Stimulated activated CD8-positive, alpha-beta memory T cell treated with anti-CD3 and anti-CD28 coated beads, Interleukin-2, amount 100 ng/mL, for 48 hours (primary cell): ENCODE data around the gene CLCF1.

Source experiments
- DNase-seq, 2 donors: peaks; one replicate each; pipeline ENCODE4 v3.0.0-alpha.2; 2020; ENCODE audit warnings: low read depth in 2 of 2

The CLCF1 gene

DNA sequence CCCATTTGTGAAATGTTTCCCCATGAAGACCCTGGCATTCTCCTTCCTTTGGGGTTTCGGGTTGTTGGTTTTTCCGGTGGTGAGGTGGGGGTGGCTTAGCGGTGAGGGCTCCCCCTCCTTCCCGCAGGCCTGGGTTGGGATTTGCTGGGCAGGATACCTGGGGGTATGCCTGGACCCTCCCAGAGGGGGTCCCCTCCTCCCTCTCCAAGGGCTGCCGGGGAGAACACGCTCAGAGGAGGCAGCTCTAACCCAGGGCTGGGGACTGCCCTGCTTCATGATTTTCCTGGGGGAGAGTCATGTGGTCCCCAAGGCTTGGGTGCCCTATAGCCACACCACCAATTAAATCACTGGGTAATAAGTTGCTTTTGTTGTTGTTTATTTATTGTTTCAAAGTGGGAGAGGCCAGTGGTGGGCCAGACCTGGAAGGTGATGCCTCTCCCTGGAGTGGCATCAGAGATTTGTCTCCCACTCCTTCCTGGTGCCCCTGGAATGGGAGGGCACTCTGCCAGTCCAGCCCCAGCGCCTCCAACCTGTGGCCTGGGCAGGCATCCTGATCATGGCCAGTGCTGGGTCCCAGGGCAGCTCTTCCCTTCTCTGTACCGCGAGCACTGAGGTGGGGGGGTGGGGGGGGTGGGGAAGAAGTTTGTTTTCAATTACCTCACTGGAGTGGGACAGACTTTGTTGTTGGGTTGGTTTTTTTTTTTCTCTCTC lies 1.3 kb upstream of the CLCF1 start:
- DNase-seq: no peak

DNA sequence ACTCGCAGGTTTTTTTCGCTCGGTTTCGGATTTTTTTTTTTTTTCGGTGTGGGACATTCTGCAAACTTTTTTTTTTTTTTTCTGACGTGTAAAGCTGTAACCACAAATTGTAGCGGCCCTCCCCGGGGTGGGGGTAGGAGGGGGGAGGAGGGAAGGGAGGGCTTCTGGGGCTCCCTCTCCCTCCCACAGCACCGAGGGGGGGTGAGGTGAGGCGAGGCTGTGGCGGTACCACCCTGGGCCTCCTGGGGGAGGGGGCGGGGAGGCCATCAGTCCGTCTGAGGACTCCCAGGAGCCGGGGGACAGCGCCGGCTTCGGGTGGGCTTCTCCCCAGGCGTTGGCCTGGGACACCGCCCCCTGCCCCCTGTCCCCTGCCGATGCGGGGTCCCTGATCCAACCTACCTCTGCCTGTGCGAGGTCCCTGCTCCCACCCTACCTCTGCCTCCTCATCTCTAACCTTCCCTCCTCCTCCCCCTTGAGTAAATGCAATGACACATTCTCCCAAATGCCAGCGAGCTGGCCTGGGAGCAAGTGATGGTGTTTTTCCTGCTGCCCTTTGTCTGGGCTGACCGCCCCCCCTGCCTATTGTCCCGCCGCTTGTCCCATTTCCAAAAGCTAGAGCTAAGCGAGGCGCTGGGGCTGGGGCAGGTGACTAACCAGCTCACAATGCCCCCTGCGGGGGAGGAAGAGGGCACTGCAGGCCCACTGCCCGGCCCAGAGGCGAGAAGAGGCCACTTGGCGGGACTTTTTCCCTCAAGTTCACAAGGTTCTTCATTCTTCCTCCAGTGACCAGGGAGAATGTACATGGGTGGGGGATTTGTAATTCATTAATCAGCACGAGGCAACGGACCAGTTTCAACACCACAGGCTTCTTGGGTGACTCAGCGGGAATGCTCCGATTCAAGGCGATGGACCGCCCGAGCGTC lies 511 bp upstream of the CLCF1 start:
- peak in 1 of 2 donors; percentile 49 for DNase-seq

- no peak for DNase-seq
Measured at GRCh38 chr11:67372321-67372992, 941 bp downstream of the CLCF1 start.

DNA sequence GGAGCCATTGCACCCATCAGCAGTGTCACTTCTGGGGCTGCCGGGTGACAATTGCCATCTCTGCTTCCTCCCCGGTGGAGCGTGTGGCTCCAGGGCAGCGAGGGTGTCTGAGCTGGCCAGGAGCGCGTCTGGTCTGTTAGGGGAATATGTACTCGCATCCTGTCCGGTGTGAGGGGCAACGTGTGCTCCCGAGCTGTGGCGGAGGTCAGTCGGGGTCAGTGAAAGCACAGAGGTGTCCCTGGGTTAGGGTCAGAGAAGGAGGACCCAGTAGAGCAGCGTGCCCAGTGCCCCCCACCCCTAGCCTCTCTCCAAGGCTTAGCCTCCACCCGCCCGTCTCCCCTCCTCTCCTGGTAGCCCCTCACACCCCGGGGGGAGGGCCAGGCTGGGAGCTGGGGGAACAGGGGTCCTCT lies 1.5 kb downstream of the CLCF1 start:
- no peak for DNase-seq

DNA sequence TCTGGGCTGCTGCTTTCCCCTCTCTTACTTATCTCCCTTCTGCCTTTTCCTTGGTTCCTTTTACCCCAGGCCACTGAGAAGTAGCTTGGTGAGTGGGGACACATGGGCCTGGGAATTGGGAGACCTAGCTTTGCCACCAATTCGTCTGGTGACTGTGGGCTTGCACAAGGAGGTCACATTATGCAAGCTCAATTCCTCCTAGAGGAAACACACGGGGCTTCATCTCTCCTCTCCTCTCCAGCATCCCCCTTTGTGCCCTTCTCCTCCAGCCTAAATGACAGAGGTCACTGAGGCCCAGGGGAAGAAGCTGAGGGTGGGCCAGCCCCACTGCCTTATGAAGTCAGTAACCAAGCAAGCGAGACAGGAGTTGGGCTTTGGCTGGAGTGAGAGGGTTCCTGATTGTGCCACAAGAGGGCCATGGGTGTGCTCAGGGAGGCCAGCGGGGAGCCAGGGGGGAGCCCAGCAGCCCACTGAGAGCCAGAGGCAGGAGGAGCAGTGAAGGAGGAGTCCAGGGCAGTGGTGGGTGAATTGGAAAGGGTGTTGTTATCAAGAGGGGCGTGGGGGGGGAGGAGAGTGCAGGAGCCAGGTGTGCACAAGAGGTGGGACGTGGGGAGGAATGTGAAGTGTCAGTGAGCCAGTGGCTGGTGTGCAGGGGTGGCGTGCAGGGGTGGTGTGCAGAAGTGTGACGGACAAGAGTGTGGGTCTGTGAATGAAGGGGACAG lies 2.0 kb downstream of the CLCF1 start:
- DNase-seq: no peak

DNA sequence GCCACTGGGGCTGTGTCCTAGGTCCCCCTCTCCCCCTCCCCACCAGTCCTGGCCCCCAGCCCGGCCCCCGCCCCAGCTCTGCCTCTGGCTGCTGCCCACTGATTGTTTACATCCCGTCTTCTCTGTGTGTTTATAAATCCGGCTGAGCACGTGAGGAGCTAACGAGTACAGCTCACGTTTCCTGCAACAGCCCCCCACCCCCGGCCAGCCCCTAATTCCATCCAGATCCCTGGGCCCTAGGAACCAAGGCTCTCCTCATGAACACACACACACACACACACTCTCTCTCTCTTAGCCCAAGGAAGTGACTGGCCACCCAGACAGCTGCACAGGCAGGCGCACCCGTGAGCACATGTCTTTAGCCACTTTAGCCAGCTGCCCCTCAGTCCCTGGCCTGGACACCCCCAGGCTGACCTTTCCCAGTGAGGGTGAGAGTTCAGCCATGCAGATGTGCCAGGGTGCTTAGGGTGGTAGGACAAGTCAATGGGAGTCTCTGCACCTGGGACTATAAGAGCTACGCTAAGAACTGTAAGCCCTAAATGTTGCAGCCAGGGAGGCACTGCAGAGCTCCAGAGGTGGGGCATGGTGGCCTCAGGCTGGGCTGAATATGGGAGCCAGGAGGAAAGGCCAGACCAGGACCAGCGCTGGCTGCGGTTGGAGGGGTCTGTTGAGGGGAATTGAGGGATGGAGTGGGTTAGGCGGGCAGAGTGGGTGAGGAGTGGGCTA lies 2.9 kb downstream of the CLCF1 start:
- no peak for DNase-seq

- no peak for DNase-seq
Measured at GRCh38 chr11:67369801-67370284, 3.6 kb downstream of the CLCF1 start.

- DNase-seq: no peak
Measured at GRCh38 chr11:67369275-67369674, 4.1 kb downstream of the CLCF1 start.

DNA sequence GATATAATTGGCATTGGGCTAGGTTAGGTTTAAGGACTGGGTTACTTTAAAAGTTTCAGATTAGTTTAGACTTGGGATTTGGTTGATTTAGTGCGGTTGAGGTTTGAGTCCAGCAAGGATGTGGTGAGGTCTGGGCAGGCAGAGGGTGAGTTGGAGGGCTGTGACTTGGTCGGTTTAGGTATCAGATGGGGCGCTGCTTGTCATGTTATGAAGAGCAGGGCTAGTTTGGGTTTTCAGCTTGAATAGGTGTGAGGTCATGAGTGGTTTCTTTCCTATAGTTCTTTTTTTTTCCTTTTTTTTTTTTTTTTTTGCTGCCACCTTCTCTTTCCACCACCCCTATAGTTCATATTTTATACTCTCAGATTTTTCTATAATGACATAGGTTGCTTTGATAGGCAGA lies 4.8 kb downstream of the CLCF1 start:
- no peak for DNase-seq

GRCh38 chr11:67367761-67368227 lies 5.6 kb downstream of the CLCF1 start:
- DNase-seq: no peak

GRCh38 chr11:67366961-67367760 lies 6.2 kb downstream of the CLCF1 start:
- DNase-seq: no peak

- DNase-seq: no peak
Measured at GRCh38 chr11:67366546-67366945, 6.9 kb downstream of the CLCF1 start.

- DNase-seq: no peak
Measured at GRCh38 chr11:67365736-67366444, 7.5 kb downstream of the CLCF1 start.

- no peak for DNase-seq
Measured at GRCh38 chr11:67364783-67365722, 8.3 kb downstream of the CLCF1 start.

DNA sequence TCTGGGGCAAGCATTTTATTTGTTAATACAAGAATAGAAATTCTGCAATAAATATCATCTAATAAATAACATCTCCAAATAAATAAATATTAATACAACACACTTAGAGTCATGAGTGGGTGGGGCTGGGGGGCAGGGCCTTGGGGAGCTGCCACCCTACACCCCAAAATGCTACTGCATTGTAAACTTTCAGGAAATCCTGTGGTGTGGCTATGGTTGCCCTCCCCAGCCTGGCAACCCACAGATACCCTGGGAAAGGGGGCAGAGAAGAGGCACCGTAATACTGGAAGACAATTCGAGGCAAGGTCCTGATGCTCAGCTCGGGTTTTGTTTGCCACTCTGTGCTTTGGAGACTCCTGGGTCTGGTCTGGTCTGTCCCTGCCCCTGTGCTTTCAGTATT lies 9.2 kb downstream of the CLCF1 start:
- no peak for DNase-seq

DNA sequence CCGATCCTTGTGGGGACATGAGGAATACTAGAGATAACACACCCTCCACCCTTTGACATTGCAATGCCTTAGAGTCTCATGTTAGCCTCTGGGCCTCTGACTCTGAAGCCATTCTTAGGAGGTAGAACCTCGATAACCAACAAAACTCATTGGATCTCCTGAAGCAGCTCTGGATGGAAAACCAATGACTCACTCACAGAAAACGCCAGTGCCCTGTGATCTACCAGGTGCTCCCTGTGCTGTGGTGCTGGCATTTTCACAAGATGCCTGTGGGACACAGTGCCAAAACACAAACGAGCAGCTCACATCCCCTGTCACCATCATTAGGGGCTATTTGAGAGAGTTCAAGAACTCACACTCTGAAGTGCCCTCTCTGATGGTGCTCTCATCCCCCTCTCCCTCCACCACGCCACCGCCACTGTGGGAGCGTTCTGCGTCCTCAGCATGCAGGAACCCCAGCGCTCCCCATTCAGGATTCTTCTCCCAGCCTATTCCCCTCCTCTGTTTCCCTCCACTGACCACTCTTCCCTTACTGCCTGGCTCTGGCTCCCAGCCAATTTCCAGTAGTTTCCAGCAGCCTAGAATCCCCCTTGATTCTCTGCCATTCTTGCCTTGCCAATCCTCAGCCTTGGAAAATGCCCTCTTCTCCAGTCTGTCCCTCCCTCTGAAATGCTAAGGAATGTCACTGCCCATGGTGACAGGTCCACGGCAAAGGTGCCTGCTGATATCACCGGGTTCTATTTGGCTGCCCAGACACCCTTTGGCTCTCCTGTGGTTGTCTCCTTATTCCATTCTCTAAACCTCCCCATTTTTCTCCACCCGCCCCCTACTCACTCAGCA lies 15.3 kb downstream of the CLCF1 start:
- no peak for DNase-seq

DNA sequence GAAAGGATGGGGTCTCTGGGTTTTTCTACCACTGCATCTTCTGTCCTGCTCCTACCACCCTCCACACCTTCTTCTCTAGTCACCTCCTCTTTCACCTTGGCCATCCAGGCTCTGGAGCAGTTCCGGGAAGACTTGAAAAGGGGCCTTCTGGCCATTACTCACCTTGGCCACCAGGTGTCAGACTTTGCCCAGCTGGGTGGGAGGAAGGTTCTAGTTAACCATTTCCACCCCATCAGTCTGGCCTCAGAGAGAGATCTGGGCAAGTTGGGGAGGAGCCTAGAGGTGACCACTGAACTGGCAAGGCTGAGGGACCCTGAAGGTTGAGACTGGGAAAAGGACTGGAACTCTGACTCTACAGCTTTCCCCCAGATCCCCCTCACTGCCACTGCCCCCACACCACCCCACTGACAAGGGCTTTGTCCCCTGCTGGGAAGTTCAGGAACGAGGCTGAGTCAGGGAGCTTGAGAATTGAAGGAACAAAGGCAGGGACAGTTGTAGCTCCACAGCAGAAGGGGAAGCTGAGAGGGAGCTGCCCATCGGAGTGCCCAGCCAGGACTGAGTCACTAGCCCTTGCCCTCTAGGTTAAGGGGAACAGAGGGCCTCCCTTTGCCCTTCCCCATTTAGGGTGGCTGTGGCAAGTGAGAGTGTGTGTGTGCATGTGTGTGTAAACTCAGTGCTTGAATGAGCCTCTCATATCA lies 16.4 kb downstream of the CLCF1 start:
- DNase-seq: peak in 1 of 2 donors; percentile 42
